H9 (cell line): ENCODE data around the gene GDI1. TPM values are rescaled to one million over a fixed set of nuclear protein-coding genes. Genes with fewer than 3 reads are reported as not detected.

Experiments
- DNase-seq: peaks from one replicate; pipeline ENCODE4 v3.0.0-alpha.2; 2017
- H2AFZ ChIP-seq: one replicate; pipeline ENCODE4 v1.6.1; 2013; ENCODE audit warnings: mild to moderate bottlenecking, low read length, control low read depth, moderate library complexity
- H2AK5ac ChIP-seq: 2 replicates; pipeline ENCODE4 v1.6.1; 2013; ENCODE audit warnings: low read length, control low read depth, mixed read lengths; ENCODE audit not compliant: insufficient read length
- H2BK120ac ChIP-seq: one replicate; pipeline ENCODE4 v1.6.1; 2013; ENCODE audit warnings: low read depth, mild to moderate bottlenecking, low read length, control low read depth, inconsistent platforms; ENCODE audit not compliant: poor library complexity, severe bottlenecking
- H2BK12ac ChIP-seq: 2 replicates; pipeline ENCODE4 v1.6.1; 2013; ENCODE audit warnings: low read length, control low read depth, mixed read lengths, low read depth; ENCODE audit not compliant: insufficient read length
- H2BK15ac ChIP-seq: 2 replicates; pipeline ENCODE4 v1.6.1; 2013; ENCODE audit warnings: low read depth, low read length, control low read depth
- H2BK20ac ChIP-seq: one replicate; pipeline ENCODE4 v1.6.1; 2013; ENCODE audit warnings: low read depth, mild to moderate bottlenecking, low read length, control low read depth, inconsistent platforms; ENCODE audit not compliant: poor library complexity, severe bottlenecking
- H2BK5ac ChIP-seq: 2 replicates; pipeline ENCODE4 v1.6.1; 2013; ENCODE audit warnings: low read length, control low read depth, mixed read lengths; ENCODE audit not compliant: insufficient read length
- H3K14ac ChIP-seq: 2 replicates; pipeline ENCODE4 v1.6.1; 2013; ENCODE audit warnings: low read length, control low read depth; ENCODE audit not compliant: insufficient read depth
- H3K18ac ChIP-seq: 2 replicates; pipeline ENCODE4 v1.6.1; 2013; ENCODE audit warnings: low read depth, mild to moderate bottlenecking, mixed read lengths, low read length, control low read depth; ENCODE audit not compliant: insufficient read length
- H3K23ac ChIP-seq: 2 replicates; pipeline ENCODE4 v1.6.1; 2013; ENCODE audit warnings: low read length, control low read depth, mixed read lengths, low read depth; ENCODE audit not compliant: insufficient read length
- H3K23me2 ChIP-seq: 2 replicates; pipeline ENCODE4 v1.6.1; 2013; ENCODE audit warnings: low read depth, mild to moderate bottlenecking, mixed read lengths, low read length, control low read depth; ENCODE audit not compliant: insufficient read length, poor library complexity, severe bottlenecking
- H3K27ac ChIP-seq: 2 replicates; pipeline ENCODE4 v1.5.1; 2013; ENCODE audit warnings: low read length, control low read depth, mixed read lengths, low read depth; ENCODE audit not compliant: insufficient read length
- H3K27me3 ChIP-seq: 2 replicates; pipeline ENCODE4 v1.6.1; 2013; ENCODE audit warnings: low read length, control low read depth, inconsistent platforms; ENCODE audit not compliant: insufficient read depth
- H3K4ac ChIP-seq: 2 replicates; pipeline ENCODE4 v1.6.1; 2013; ENCODE audit warnings: low read depth, mild to moderate bottlenecking, control low read depth, inconsistent platforms, low read length, moderate library complexity
- H3K4me1 ChIP-seq: 2 replicates; pipeline ENCODE4 v1.6.1; 2013; ENCODE audit warnings: low read length, control low read depth, inconsistent platforms; ENCODE audit not compliant: insufficient read depth
- H3K4me2 ChIP-seq: 2 replicates; pipeline ENCODE4 v1.6.1; 2013; ENCODE audit warnings: low read length, control low read depth, mixed read lengths; ENCODE audit not compliant: insufficient read length, insufficient read depth
- H3K56ac ChIP-seq: 2 replicates; pipeline ENCODE4 v1.6.1; 2013; ENCODE audit warnings: low read depth, mild to moderate bottlenecking, mixed read lengths, low read length, control low read depth; ENCODE audit not compliant: insufficient read length
- H3K79me1 ChIP-seq: 2 replicates; pipeline ENCODE4 v1.6.1; 2013; ENCODE audit warnings: low read depth, mild to moderate bottlenecking, moderate library complexity, low read length, control low read depth, inconsistent platforms; ENCODE audit not compliant: insufficient read depth, poor library complexity, severe bottlenecking
- H3K79me2 ChIP-seq: 2 replicates; pipeline ENCODE4 v1.6.1; 2013; ENCODE audit warnings: low read length, control low read depth, inconsistent platforms; ENCODE audit not compliant: insufficient read depth
- H3K9ac ChIP-seq: 2 replicates; pipeline ENCODE4 v1.6.1; 2013; ENCODE audit warnings: low read length, control low read depth, mixed read lengths; ENCODE audit not compliant: insufficient read length; ENCODE audit errors: extremely low read depth
- H3K9me3 ChIP-seq: one replicate; pipeline ENCODE4 v1.6.1; 2013; ENCODE audit warnings: low read depth, low read length, inconsistent platforms; ENCODE audit not compliant: control insufficient read depth
- H3T11ph ChIP-seq: one replicate; pipeline ENCODE4 v1.6.1; 2013; ENCODE audit warnings: mild to moderate bottlenecking, low read length, control low read depth, inconsistent platforms
- H4K20me1 ChIP-seq: one replicate; pipeline ENCODE4 v1.6.1; 2013; ENCODE audit not compliant: control insufficient read depth, insufficient read length, insufficient read depth
- H4K5ac ChIP-seq: 2 replicates; pipeline ENCODE4 v1.6.1; 2013; ENCODE audit warnings: low read depth, mild to moderate bottlenecking, mixed read lengths, low read length, control low read depth; ENCODE audit not compliant: insufficient read length
- H4K8ac ChIP-seq: replicated peaks from 2 replicates; pipeline ENCODE4 v1.6.1; 2013; ENCODE audit warnings: low read length, control low read depth, mixed read lengths, low read depth; ENCODE audit not compliant: insufficient read length
- H4K91ac ChIP-seq: 2 replicates; pipeline ENCODE4 v1.6.1; 2013; ENCODE audit warnings: low read depth, mild to moderate bottlenecking, moderate library complexity, mixed read lengths, low read length, control low read depth; ENCODE audit not compliant: insufficient read length
- H3K27ac Mint-ChIP-seq, 3 experiments: 2 replicates in 2 of 3; 3 replicates in 1 of 3; pipeline ENCODE4 v1.8.0; 2020 to 2021; ENCODE audit warnings: mixed read lengths in 3 of 3, mild to moderate bottlenecking in 1 of 3, moderate library complexity in 1 of 3
- H3K27me3 Mint-ChIP-seq: 2 replicates; pipeline ENCODE4 v1.8.0; 2021; ENCODE audit warnings: low read depth, mild to moderate bottlenecking, moderate library complexity, mixed read lengths
- H3K36me3 Mint-ChIP-seq, 3 experiments: 2 replicates in 2 of 3; 3 replicates in 1 of 3; pipeline ENCODE4 v1.8.0; 2020 to 2021; ENCODE audit warnings: low read depth in 3 of 3, mixed read lengths in 3 of 3; ENCODE audit not compliant: insufficient read depth in 1 of 3
- H3K4me1 Mint-ChIP-seq, 2 experiments: 2 replicates each; pipeline ENCODE4 v1.8.0; 2020; ENCODE audit warnings: mixed read lengths in 2 of 2
- H3K4me3 Mint-ChIP-seq, 2 experiments: 2 replicates in 1 of 2; 3 replicates in 1 of 2; pipeline ENCODE4 v1.8.0; 2020 to 2021; ENCODE audit warnings: mild to moderate bottlenecking in 2 of 2, mixed read lengths in 2 of 2, moderate library complexity in 1 of 2
- H3K9me3 Mint-ChIP-seq, 2 experiments: 2 replicates in 1 of 2; 3 replicates in 1 of 2; pipeline ENCODE4 v1.8.0; 2020; ENCODE audit warnings: mild to moderate bottlenecking in 2 of 2, mixed read lengths in 2 of 2, moderate library complexity in 1 of 2
- CTCF ChIP-seq: fragments of 200-600 bp; sonication (generic); conservative IDR thresholded peaks from 3 replicates; pipeline ENCODE4 v1.8.0; 2021; ENCODE audit warnings: antibody characterized with exemption, mild to moderate bottlenecking
- WGBS: extraction: QIAGEN DNeasy Blood & Tissue Kit; methylation state at CpG from one replicate; pipeline ENCODE4 v1.1.7; 2013; ENCODE audit warnings: missing lambda C conversion rate, low lambda C conversion rate, mixed read lengths; ENCODE audit not compliant: insufficient read length; ENCODE audit errors: extremely low coverage; 5-methylcytosine and 5-hydroxymethylcytosine counted together
- total RNA-seq: library from RNA; stranded (reverse); gene quantifications from 2 replicates; pipeline ENCODE4 v1.2.1, GENCODE V29; 2021

GDI1 gene
- total RNA-seq, 1 experiment from 2014 or later, result 111 TPM

- no peak overlapping the region for H2BK120ac ChIP-seq
- no peaks in the 10 kb centered on the region for H3K27me3 ChIP-seq
- H2AK5ac ChIP-seq, result no peak overlapping the region
- no peak overlapping the region for H4K8ac ChIP-seq
- H3K23ac ChIP-seq, result no peak overlapping the region
- no peak overlapping the region for H3K56ac ChIP-seq
- no peak overlapping the region for H3K14ac ChIP-seq
- peaks cover 28% of the 10 kb centered on the region for H3K9me3 ChIP-seq
- H4K91ac ChIP-seq, result no peak overlapping the region
- Mint-ChIP-seq H3K4me3 (no peak overlapping the region; a peak in 2 of 5 replicates), H3K36me3 (peaks cover 22 to 59% (median 58%) of the 10 kb centered on the region in 3 experiments), H3K4me1 (peaks cover 8 to 16% of the 10 kb centered on the region in 2 experiments), H3K27ac (no peak overlapping the region), H3K9me3 (peaks cover 70 to 89% of the 10 kb centered on the region in 2 experiments), H3K27me3 (no peaks in the 10 kb centered on the region)
- H3K79me1 ChIP-seq, result no peaks in the 10 kb centered on the region
- no peak for TF ChIP-seq CTCF
- H2BK15ac ChIP-seq, result no peak overlapping the region
- H3K27ac ChIP-seq, result no peak overlapping the region
- no peak overlapping the region for H3K9ac ChIP-seq
- H2BK20ac ChIP-seq, result no peak overlapping the region
- DNase-seq, result no peak
- no peaks in the 10 kb centered on the region for H4K20me1 ChIP-seq
- H3K4me1 ChIP-seq, result no peaks in the 10 kb centered on the region
- H2BK12ac ChIP-seq, result no peak overlapping the region
- no peak overlapping the region for H3K4me2 ChIP-seq
- peaks cover 7% of the 10 kb centered on the region for H3K23me2 ChIP-seq
- H3K79me2 ChIP-seq, result peaks cover 2% of the 10 kb centered on the region; the same call in 1 of the 2 replicates
- H4K5ac ChIP-seq, result no peak overlapping the region
- no peak overlapping the region for H2BK5ac ChIP-seq
- no peak overlapping the region for H3K18ac ChIP-seq
- H2AFZ ChIP-seq, result no peak overlapping the region
- WGBS, result no CpG with 5 or more reads among the region's 19 CpGs
- H3T11ph ChIP-seq, result no peak overlapping the region
- H3K4ac ChIP-seq, result no peak overlapping the region
Observed at GRCh38 chrX:154435171-154435733, 1.7 kb upstream of the GDI1 start.
